Tibial artery (tissue), 4 donors: ENCODE results near the gene ESPL1.

Source experiments
- DNase-seq, 2 donors: peaks; one replicate each; pipeline ENCODE4 v3.0.0-alpha.2; 2019
- H3K27ac ChIP-seq, 2 donors: fragments of 200-600 bp; sonication (generic) in 1 of 2; 1 replicate in 1 of 2; 2 replicates in 1 of 2; pipeline ENCODE4 v1.5.1; 2018 to 2019; ENCODE audit warnings: mild to moderate bottlenecking in 1 of 2
- H3K27me3 ChIP-seq, 2 donors: fragments of 200-600 bp; sonication (generic) in 1 of 2; one replicate each; pipeline versions ENCODE4 v1.5.1 to v1.6.0; 2016 to 2019
- H3K36me3 ChIP-seq, 3 donors: fragments of 200-600 bp; sonication (generic) in 2 of 3; one replicate each; pipeline ENCODE4 v1.5.1; 2016 to 2019; ENCODE audit warnings: mild to moderate bottlenecking in 2 of 3
- H3K4me1 ChIP-seq, 4 donors: fragments of 200-600 bp; sonication (generic) in 2 of 4; 1 replicate in 3 of 4; 2 replicates in 1 of 4; pipeline ENCODE4 v1.5.1; 2016 to 2019
- H3K4me3 ChIP-seq, 2 donors: fragments of 200-600 bp; sonication (generic) in 1 of 2; 1 replicate in 1 of 2; 2 replicates in 1 of 2; pipeline ENCODE4 v1.5.1; 2018 to 2019; ENCODE audit warnings: mild to moderate bottlenecking in 2 of 2
- H3K9me3 ChIP-seq, 3 donors: fragments of 200-600 bp; sonication (generic) in 1 of 3; one replicate each; pipeline ENCODE4 v1.5.1; 2016 to 2019
- CTCF ChIP-seq, 2 experiments: fragments of 200-600 bp in 1 of 2; fragments of 450-650 bp in 1 of 2; IDR thresholded peaks; one replicate each; pipeline ENCODE4 v1.5.1; 2017 to 2019; ENCODE audit warnings: antibody characterized with exemption in 2 of 2, mild to moderate bottlenecking in 1 of 2, moderate library complexity in 1 of 2
- intact Hi-C: fragments of 100-400 bp; cut with DNase I; formaldehyde crosslinking; loops from one replicate; pipeline ENCODE4 v1.15.0; 2023; ENCODE audit warnings: low total_unique reads

The ESPL1 gene

GRCh38 chr12:53239643-53240258 lies 28.3 kb upstream of the ESPL1 start:
- H3K4me3 ChIP-seq, result no peak overlapping the region
- intact Hi-C loops, result no loop called here
- DNase-seq, result no peak

GRCh38 chr12:53241623-53242412 lies 26.3 kb upstream of the ESPL1 start:
- Histone ChIP-seq H3K9me3 (no peaks in the 10 kb centered on the region), H3K27ac (no peak overlapping the region), H3K4me3 (no peak overlapping the region), H3K27me3 (peaks cover 0 to 26% of the 10 kb centered on the region in 2 donors), H3K4me1 (no peaks in the 10 kb centered on the region), H3K36me3 (no peaks in the 10 kb centered on the region)
- no peak for DNase-seq
- TF ChIP-seq CTCF (IDR thresholded peaks at IDR 0.05), result no peak
- intact Hi-C loops, result no loop called here

More at GRCh38 chr12:53239643-53240258, 28.3 kb upstream of the ESPL1 start:
- Histone ChIP-seq H3K27ac (no peak overlapping the region), H3K27me3 (peaks cover 0 to 26% of the 10 kb centered on the region in 2 donors), H3K9me3 (no peaks in the 10 kb centered on the region), H3K36me3 (no peaks in the 10 kb centered on the region), H3K4me1 (peaks cover 0 to 17% (median 3%) of the 10 kb centered on the region in 4 donors)
- no peak for TF ChIP-seq CTCF (IDR thresholded peaks at IDR 0.05)

GRCh38 chr12:53244337-53244736 lies 23.8 kb upstream of the ESPL1 start:
- H3K4me1 ChIP-seq, result no peaks in the 10 kb centered on the region
- H3K27ac ChIP-seq, result no peak overlapping the region
- no peak for TF ChIP-seq CTCF (IDR thresholded peaks at IDR 0.05)
- H3K27me3 ChIP-seq, result peaks cover 0 to 26% of the 10 kb centered on the region in 2 donors
- DNase-seq, result no peak
- no peak overlapping the region for H3K4me3 ChIP-seq
- no peaks in the 10 kb centered on the region for H3K9me3 ChIP-seq
- intact Hi-C loops, result no loop called here
- no peaks in the 10 kb centered on the region for H3K36me3 ChIP-seq

- intact Hi-C loops, result no loop called here
- H3K27ac ChIP-seq, result no peak overlapping the region
- H3K9me3 ChIP-seq, result no peaks in the 10 kb centered on the region
- no peak overlapping the region for H3K4me3 ChIP-seq
- no peak for DNase-seq
- H3K36me3 ChIP-seq, result no peaks in the 10 kb centered on the region
- H3K27me3 ChIP-seq, result peaks cover 0 to 26% of the 10 kb centered on the region in 2 donors
- no peaks in the 10 kb centered on the region for H3K4me1 ChIP-seq
- TF ChIP-seq CTCF (IDR thresholded peaks at IDR 0.05), result no peak
These were observed 22.8 kb upstream of the ESPL1 start for GRCh38 chr12:53245286-53245685.

- Histone ChIP-seq H3K36me3 (peaks cover 14 to 36% (median 17%) of the 10 kb centered on the region in 3 donors), H3K27ac (peak overlapping the region; percentile 84 to 93), H3K4me3 (peak overlapping the region; percentile 92 to 94), H3K27me3 (no peaks in the 10 kb centered on the region), H3K4me1 (peaks cover 0 to 32% (median 27%) of the 10 kb centered on the region in 4 donors), H3K9me3 (no peaks in the 10 kb centered on the region)
- intact Hi-C loops, result loop anchor here (2.0 kb wide), 2 partner anchors 31 to 37 kb away; no protein-coding TSS in a partner anchor
- DNase-seq, result peak; percentile 78 to 87
- peak in 1 of 2 experiments; percentile 34 for TF ChIP-seq CTCF (IDR thresholded peaks at IDR 0.05)
These were observed 16.4 kb upstream of the ESPL1 start for GRCh38 chr12:53251477-53252348.
